Measurements from ENCODE around the gene CLCNKA. TPM values are rescaled to one million over a fixed set of nuclear protein-coding genes. Genes with fewer than 3 reads are reported as not detected.

The CLCNKA gene
- total and polyA plus RNA-seq, 12 donors, result 0.18 to 52.5 (median 2.1) TPM

- intact Hi-C loops (cut with DNase I), result no loop called here
- H3K27ac ChIP-seq, result no peak overlapping the region
- no peaks in the 10 kb centered on the region for H3K9me3 ChIP-seq (replicated peaks in 1 of 3)
- no peak for TF ChIP-seq POLR2A (IDR thresholded peaks at IDR 0.05)
- TF ChIP-seq CTCF (IDR thresholded peaks at IDR 0.05), result no peak
- H3K4me1 ChIP-seq (replicated peaks in 1 of 2), result peaks cover 32 to 47% of the 10 kb centered on the region in 2 donors
- no peak for DNase-seq
- WGBS, 4 donors, result 88 to 99% (median 95%) methylated on average over 7 to 9 of the region's 9 CpGs
- no peaks in the 10 kb centered on the region for H3K36me3 ChIP-seq (replicated peaks in 1 of 2)
- no peaks in the 10 kb centered on the region for H3K27me3 ChIP-seq
- H3K4me3 ChIP-seq, result no peak overlapping the region
Observed at GRCh38 chr1:16070640-16071355, 49.0 kb downstream of the CLCNKA start.

GRCh38 chr1:16071614-16072013 lies 49.8 kb downstream of the CLCNKA start:
- TF ChIP-seq POLR2A (IDR thresholded peaks at IDR 0.05), result no peak
- TF ChIP-seq CTCF (IDR thresholded peaks at IDR 0.05), result no peak
- Histone ChIP-seq H3K36me3 (replicated peaks in 1 of 2) (no peaks in the 10 kb centered on the region), H3K4me1 (replicated peaks in 1 of 2) (peaks cover 40 to 55% of the 10 kb centered on the region in 2 donors), H3K27ac (no peak overlapping the region), H3K27me3 (no peaks in the 10 kb centered on the region), H3K9me3 (replicated peaks in 1 of 3) (no peaks in the 10 kb centered on the region), H3K4me3 (no peak overlapping the region)
- intact Hi-C loops (cut with DNase I), result no loop called here
- DNase-seq, result no peak
- 91 to 96% (median 94%) methylated on average over 5 to 6 of the region's 6 CpGs for WGBS, 4 donors

GRCh38 chr1:16072095-16072494 lies 50.3 kb downstream of the CLCNKA start:
- Histone ChIP-seq H3K36me3 (replicated peaks in 1 of 2) (no peaks in the 10 kb centered on the region), H3K9me3 (replicated peaks in 1 of 3) (no peaks in the 10 kb centered on the region), H3K4me3 (no peak overlapping the region), H3K4me1 (replicated peaks in 1 of 2) (peaks cover 43 to 54% of the 10 kb centered on the region in 2 donors), H3K27me3 (no peaks in the 10 kb centered on the region), H3K27ac (no peak overlapping the region)
- intact Hi-C loops (cut with DNase I), result no loop called here
- WGBS, 4 donors, result 70 to 79% (median 77%) methylated on average over 2 to 5 of the region's 5 CpGs
- no peak for TF ChIP-seq POLR2A (IDR thresholded peaks at IDR 0.05)
- TF ChIP-seq CTCF (IDR thresholded peaks at IDR 0.05), result no peak
- DNase-seq, result no peak

- 6 to 12% (median 7%) methylated on average over 3 to 48 of the region's 49 CpGs for WGBS, 4 donors
- Histone ChIP-seq H3K4me1 (replicated peaks in 1 of 2) (peaks cover 39 to 51% of the 10 kb centered on the region in 2 donors), H3K4me3 (peak overlapping the region in 2 of 4 donors; percentile 19 to 75), H3K27ac (peak overlapping the region in 2 of 5 donors; percentile 72 to 81), H3K36me3 (replicated peaks in 1 of 2) (no peaks in the 10 kb centered on the region), H3K27me3 (no peaks in the 10 kb centered on the region), H3K9me3 (replicated peaks in 1 of 3) (no peaks in the 10 kb centered on the region)
- intact Hi-C loops (cut with DNase I), result no loop called here
- peak in 1 of 6 experiments; percentile 4 for TF ChIP-seq CTCF (IDR thresholded peaks at IDR 0.05)
- no peak for TF ChIP-seq POLR2A (IDR thresholded peaks at IDR 0.05)
- DNase-seq, result peak in 4 of 7 donors; percentile 35 to 70 (median 65)
Observed at GRCh38 chr1:16072616-16073484, 51.0 kb downstream of the CLCNKA start.

Data from adrenal gland (tissue), 12 donors.